ENCODE measurements around the gene MAS1. TPM values are rescaled to one million over a fixed set of nuclear protein-coding genes. Genes with fewer than 3 reads are reported as not detected.

MAS1 gene
- total and polyA plus RNA-seq, 2 of the 13 experiments (the other 11 are each of a cell fraction or from before 2014, with no cell fraction given): not detected

GRCh38 chr6:159875194-159875593 lies 15.6 kb upstream of the MAS1 start (continued):
- TF ChIP-seq XBP1 (CRISPR knock-in tag; IDR thresholded peaks at IDR 0.05) (no peak), ZFP1 (CRISPR knock-in tag; IDR thresholded peaks at IDR 0.05) (0 out of 2 replicates have a peak, but pooled peaks have one; percentile 24), ZBTB4 (CRISPR knock-in tag; IDR thresholded peaks at IDR 0.05; ENCODE audit: borderline replicate concordance) (no peak), ZNF549 (CRISPR knock-in tag; IDR thresholded peaks at IDR 0.05) (no peak), ZNF567 (CRISPR knock-in tag; IDR thresholded peaks at IDR 0.05; ENCODE audit: borderline replicate concordance) (no peak), KAT8 (CRISPR knock-in tag; IDR thresholded peaks at IDR 0.05) (0 out of 2 replicates have a peak, but pooled peaks have one; percentile 46), ZNF557 (CRISPR knock-in tag; IDR thresholded peaks at IDR 0.05) (no peak), CCAR2 (optimal IDR thresholded peaks at IDR 0.05; ENCODE audit: low read depth, low read length) (no peak), HES4 (CRISPR knock-in tag; IDR thresholded peaks at IDR 0.05; ENCODE audit: borderline replicate concordance) (no peak), ZNF263 (CRISPR knock-in tag; IDR thresholded peaks at IDR 0.05) (no peak), NFKB2 (CRISPR knock-in tag; IDR thresholded peaks at IDR 0.05; ENCODE audit: borderline replicate concordance) (no peak), SIX1 (CRISPR knock-in tag; IDR thresholded peaks at IDR 0.05; ENCODE audit: borderline replicate concordance) (peak; percentile 99), MAF1 (CRISPR knock-in tag; IDR thresholded peaks at IDR 0.05; ENCODE audit: borderline replicate concordance) (no peak), HNRNPLL (IDR thresholded peaks at IDR 0.05; ENCODE audit: low read depth, low read length, poor library complexity, severe bottlenecking) (no peak), ATF7 (IDR thresholded peaks at IDR 0.05) (no peak), ATF7 (CRISPR knock-in tag; IDR thresholded peaks at IDR 0.05) (no peak), SOX6 (IDR thresholded peaks at IDR 0.05) (no peak), SOX6 (CRISPR knock-in tag; IDR thresholded peaks at IDR 0.05) (peak; percentile 79), RFXANK (CRISPR knock-in tag; IDR thresholded peaks at IDR 0.05) (no peak), DNMT3B (CRISPR knock-in tag; conservative IDR thresholded peaks at IDR 0.05) (no peak), KLF12 (CRISPR knock-in tag; IDR thresholded peaks at IDR 0.05; ENCODE audit: borderline replicate concordance) (no peak), ZNF124 (CRISPR knock-in tag; IDR thresholded peaks at IDR 0.05) (no peak), KLF16 (CRISPR knock-in tag; IDR thresholded peaks at IDR 0.05) (peak in 1 of 2 experiments; percentile 71; a peak in 2 of 4 replicates), NPAS2 (CRISPR knock-in tag; IDR thresholded peaks at IDR 0.05; ENCODE audit: borderline replicate concordance) (no peak), SAFB2 (CRISPR knock-in tag; IDR thresholded peaks at IDR 0.05; ENCODE audit: borderline replicate concordance, low read depth) (no peak), GMEB2 (CRISPR knock-in tag; IDR thresholded peaks at IDR 0.05; ENCODE audit: low read depth) (no peak)
- TF ChIP-seq, protein P1, sequence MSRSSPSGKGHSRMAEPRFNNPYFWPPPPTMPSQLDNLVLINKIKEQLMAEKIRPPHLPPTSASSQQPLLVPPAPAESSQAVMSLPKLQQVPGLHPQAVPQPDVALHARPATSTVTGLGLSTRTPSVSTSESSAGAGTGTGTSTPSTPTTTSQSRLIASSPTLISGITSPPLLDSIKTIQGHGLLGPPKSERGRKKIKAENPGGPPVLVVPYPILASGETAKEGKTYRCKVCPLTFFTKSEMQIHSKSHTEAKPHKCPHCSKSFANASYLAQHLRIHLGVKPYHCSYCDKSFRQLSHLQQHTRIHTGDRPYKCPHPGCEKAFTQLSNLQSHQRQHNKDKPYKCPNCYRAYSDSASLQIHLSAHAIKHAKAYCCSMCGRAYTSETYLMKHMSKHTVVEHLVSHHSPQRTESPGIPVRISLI (CRISPR knock-in tag; IDR thresholded peaks at IDR 0.05; ENCODE audit: borderline replicate concordance): no peak

All from HepG2 (cell line).